GM06990 (cell line): Measurements from ENCODE around the gene RSF1.
A peak's percentile ranks its signal among the peaks of the same experiment; 100 is the strongest.
"Not testable (repeated sequence)": the region's sequence is repeated elsewhere in the genome, so short reads cannot be mapped to it uniquely, and the experiment has no call there.

Experiments
- DNase-seq: peaks from one replicate; pipeline ENCODE4 v3.0.0-alpha.2; 2011; ENCODE audit not compliant: insufficient read length; ENCODE audit errors: extremely low read depth
- H3K27me3 ChIP-seq: replicated peaks from 2 replicates; pipeline ENCODE4 v1.6.0; 2011; ENCODE audit warnings: low read length; ENCODE audit not compliant: control insufficient read depth, insufficient read depth
- H3K36me3 ChIP-seq: 2 replicates; pipeline ENCODE4 v1.5.1; 2011; ENCODE audit warnings: low read length; ENCODE audit not compliant: control insufficient read depth, insufficient read depth
- H3K4me3 ChIP-seq: replicated peaks from 2 replicates; pipeline ENCODE4 v1.5.1; 2011; ENCODE audit warnings: low read depth, mild to moderate bottlenecking, control low read depth, low read length
- TF ChIP-seq, protein P1 (sequence below): IDR thresholded peaks from 2 replicates; pipeline ENCODE4 v1.5.1; 2011; ENCODE audit warnings: low read length, control low read depth, mild to moderate bottlenecking, inconsistent platforms; ENCODE audit not compliant: insufficient read depth, poor library complexity, severe bottlenecking

The RSF1 gene, protein sequence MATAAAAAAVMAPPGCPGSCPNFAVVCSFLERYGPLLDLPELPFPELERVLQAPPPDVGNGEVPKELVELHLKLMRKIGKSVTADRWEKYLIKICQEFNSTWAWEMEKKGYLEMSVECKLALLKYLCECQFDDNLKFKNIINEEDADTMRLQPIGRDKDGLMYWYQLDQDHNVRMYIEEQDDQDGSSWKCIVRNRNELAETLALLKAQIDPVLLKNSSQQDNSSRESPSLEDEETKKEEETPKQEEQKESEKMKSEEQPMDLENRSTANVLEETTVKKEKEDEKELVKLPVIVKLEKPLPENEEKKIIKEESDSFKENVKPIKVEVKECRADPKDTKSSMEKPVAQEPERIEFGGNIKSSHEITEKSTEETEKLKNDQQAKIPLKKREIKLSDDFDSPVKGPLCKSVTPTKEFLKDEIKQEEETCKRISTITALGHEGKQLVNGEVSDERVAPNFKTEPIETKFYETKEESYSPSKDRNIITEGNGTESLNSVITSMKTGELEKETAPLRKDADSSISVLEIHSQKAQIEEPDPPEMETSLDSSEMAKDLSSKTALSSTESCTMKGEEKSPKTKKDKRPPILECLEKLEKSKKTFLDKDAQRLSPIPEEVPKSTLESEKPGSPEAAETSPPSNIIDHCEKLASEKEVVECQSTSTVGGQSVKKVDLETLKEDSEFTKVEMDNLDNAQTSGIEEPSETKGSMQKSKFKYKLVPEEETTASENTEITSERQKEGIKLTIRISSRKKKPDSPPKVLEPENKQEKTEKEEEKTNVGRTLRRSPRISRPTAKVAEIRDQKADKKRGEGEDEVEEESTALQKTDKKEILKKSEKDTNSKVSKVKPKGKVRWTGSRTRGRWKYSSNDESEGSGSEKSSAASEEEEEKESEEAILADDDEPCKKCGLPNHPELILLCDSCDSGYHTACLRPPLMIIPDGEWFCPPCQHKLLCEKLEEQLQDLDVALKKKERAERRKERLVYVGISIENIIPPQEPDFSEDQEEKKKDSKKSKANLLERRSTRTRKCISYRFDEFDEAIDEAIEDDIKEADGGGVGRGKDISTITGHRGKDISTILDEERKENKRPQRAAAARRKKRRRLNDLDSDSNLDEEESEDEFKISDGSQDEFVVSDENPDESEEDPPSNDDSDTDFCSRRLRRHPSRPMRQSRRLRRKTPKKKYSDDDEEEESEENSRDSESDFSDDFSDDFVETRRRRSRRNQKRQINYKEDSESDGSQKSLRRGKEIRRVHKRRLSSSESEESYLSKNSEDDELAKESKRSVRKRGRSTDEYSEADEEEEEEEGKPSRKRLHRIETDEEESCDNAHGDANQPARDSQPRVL (N-terminal part only)

DNA sequence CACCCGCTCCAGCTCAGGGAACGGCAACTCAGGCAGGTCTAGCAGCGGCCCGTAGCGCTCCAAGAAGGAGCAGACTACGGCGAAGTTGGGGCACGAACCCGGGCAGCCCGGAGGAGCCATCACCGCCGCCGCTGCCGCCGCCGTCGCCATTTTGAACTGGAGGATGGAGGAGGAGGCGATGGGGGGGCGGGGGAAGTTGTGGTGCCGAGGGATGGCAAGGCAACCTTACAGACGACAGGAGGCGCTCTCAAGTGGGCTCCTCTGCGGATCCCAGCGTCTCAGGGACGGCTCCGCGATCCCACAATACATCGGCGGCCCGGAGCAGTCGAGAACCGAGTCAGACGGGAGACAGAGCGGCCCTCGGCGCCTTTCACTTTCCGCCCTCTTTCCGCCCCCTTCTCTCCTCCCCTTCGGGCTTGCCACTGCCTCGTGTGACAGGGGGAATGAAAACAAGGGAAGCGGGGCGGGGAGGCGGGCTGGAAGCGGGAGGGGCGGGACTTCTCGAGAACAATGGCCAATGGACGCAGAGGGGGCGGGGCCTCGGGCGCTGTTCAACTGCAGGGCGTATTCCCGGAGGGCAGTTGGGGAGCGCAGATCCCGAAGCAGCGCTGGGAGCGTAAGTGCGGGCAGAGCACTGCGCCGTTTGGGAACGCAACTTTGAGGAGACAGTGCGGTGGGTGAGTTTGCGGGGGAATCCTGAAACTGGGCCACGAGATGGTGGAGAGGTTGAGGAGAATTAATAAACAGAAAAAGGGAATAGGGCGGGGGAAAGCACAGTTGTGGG lies at the start of gene RSF1, which contains the start of gene AAMDC:
RSF1 (minus strand) TSS at position 158 of the 784 bp plus-strand sequence; CDS start at position 150, 8 bp downstream.
AAMDC (plus strand) TSS at position 580 of the 784 bp plus-strand sequence. CDS start 21,353 bp downstream, outside the sequence.
- Histone ChIP-seq H3K36me3 (no peaks in the 10 kb centered on the region), H3K4me3 (peak within 1 kb of the TSS; percentile 99), H3K27me3 (no peaks in the 10 kb centered on the region)
- peak; percentile 97 for DNase-seq
- TF ChIP-seq, protein P1, sequence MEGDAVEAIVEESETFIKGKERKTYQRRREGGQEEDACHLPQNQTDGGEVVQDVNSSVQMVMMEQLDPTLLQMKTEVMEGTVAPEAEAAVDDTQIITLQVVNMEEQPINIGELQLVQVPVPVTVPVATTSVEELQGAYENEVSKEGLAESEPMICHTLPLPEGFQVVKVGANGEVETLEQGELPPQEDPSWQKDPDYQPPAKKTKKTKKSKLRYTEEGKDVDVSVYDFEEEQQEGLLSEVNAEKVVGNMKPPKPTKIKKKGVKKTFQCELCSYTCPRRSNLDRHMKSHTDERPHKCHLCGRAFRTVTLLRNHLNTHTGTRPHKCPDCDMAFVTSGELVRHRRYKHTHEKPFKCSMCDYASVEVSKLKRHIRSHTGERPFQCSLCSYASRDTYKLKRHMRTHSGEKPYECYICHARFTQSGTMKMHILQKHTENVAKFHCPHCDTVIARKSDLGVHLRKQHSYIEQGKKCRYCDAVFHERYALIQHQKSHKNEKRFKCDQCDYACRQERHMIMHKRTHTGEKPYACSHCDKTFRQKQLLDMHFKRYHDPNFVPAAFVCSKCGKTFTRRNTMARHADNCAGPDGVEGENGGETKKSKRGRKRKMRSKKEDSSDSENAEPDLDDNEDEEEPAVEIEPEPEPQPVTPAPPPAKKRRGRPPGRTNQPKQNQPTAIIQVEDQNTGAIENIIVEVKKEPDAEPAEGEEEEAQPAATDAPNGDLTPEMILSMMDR = peak; percentile 90

DNA sequence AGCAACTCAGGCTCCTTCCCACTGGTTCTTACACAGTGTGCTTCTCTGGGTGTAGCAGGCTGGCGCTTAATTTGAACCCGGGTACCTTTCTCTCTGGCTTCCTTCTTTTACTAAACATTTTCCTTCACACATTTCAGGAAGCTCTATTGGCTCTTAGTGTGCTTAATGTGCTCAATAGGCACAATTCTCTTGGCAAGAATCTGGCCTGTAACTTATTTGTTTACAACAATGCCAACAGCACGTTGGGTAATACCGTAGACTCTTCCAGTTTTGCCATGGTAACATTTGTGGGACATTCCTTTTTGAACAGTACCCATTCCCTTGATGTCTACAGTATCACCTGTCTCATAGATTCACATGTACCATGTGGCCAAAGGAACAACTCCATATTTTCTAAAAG lies 48.2 kb upstream of the RSF1 start:
- TF ChIP-seq, protein P1 = no peak
- Histone ChIP-seq H3K36me3 (no peaks in the 10 kb centered on the region; the same call in 1 of the 2 replicates), H3K27me3 (no peaks in the 10 kb centered on the region), H3K4me3 (no peak overlapping the region)
- DNase-seq = no peak

DNA sequence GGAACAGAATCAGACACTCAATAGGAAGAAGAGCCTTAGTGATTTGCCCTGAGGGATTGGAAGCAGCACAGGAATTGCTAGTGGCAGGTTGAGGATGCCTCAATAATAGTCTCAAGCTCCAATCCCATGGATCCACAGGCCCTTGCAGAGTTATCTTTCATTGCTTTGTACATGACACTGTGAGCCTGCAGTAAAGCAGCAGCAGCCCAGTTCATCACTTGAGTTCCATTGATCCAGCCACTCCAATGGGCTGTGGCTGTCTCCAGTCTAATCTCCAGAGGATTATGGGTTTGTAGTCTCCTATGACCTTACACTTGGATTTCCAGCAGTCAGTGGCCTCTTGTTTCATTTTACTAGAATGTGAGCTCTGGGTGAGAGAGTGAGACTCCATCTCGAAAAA lies 45.8 kb upstream of the RSF1 start:
- Histone ChIP-seq H3K36me3 (no peaks in the 10 kb centered on the region), H3K27me3 (no peaks in the 10 kb centered on the region), H3K4me3 (no peak overlapping the region)
- no peak for DNase-seq
- TF ChIP-seq, protein P1 = no peak

DNA sequence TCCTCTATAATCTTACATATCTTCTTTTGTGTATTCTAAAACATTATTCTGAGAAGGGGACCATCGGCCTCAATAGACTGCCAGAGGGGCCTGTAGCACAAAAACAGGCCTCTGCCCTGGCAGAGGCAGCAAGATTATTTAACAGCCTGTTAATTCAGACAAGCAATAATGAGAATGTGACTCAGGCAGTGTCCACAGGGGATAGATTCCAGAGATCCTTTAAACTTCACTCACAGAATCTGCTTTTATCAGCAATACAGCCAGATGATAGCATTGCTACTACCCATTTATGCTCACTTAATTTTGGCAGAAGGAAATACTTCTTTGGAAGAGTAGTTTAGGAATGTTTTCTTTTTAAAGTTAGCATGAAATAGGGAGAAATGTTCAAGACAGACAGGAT lies 45.3 kb upstream of the RSF1 start:
- DNase-seq = no peak
- Histone ChIP-seq H3K36me3 (no peaks in the 10 kb centered on the region), H3K4me3 (no peak overlapping the region), H3K27me3 (no peaks in the 10 kb centered on the region)
- TF ChIP-seq, protein P1 = no peak

DNA sequence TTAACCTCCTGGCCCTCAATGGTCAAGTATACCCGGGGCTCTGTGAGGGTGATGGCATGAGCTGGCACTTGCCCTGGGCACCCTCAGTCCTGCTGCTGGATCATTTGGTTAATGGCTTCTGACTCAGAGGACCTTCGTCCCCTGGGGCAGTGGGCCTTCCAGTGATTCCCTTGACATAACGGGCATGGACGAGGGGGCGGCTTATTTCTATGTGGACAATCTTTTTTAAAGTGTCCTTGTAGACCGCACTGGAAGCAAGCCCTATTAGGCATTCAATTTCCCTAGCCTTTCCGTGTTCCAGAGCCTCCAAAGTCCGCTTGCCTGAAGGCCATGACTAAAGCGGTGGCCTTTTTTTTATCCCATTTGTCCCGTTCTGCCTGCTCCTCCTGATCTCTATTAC lies 40.9 kb upstream of the RSF1 start:
- not testable (repeated sequence) for H3K4me3 ChIP-seq, H3K36me3 ChIP-seq, H3K27me3 ChIP-seq, DNase-seq

DNA sequence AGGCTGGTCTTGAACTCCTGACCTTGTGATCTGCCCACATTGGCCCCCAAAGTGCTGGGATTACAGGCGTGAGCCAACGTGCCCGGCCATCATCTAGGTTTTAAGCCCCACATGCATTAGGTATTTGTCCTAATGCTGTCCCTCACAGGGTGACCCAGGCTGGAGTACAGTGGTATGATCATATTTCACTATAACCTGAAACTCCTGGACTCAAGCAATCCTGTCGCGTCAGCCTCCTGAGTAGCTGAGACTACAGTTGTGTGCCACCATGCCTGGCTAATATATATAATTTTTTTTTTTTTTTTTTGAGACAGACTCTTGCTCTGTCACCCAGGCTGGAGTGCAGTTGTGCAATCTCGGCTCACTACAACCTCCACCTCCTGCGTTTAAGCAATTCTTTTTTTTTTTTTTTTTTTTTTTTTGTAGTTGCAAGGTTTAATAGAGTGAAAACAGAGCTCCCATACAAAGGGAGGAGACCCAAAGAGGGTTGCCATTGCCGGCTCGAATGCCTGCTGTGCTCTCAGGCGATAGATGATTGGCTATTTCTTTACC lies 37.5 kb upstream of the RSF1 start:
- H3K36me3 ChIP-seq, H3K27me3 ChIP-seq, DNase-seq, H3K4me3 ChIP-seq: not testable (repeated sequence)
